ENCODE data around the gene CDC16.

Gene CDC16

DNA sequence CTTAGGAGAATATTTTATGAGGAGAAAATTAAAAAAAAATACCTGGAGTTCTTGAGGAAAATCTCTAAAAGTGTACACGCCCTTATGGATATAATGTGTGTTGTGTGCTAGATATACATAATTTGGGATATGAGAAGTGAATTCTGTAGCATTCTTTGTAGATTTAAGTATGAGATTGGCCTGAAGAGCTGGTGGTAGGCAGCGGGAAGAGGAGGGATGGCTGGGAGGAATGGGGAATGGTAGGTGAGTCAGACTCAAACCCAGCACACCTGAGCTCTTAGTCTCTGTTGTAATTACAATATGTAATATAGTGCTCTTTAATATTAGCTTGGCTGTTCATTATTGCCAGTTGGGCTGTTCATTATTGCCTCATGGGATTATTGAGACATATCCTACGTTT is 86.6 kb downstream of the CDC16 start:
- Histone ChIP-seq H3K9me2 (ENCODE audit: low read depth, low read length) (no peaks in the 10 kb centered on the region), H3K79me2 (ENCODE audit: insufficient read depth, low read length) (peaks cover 72% of the 10 kb centered on the region), H3K9ac (ENCODE audit: low read length) (no peak overlapping the region), H2AFZ (ENCODE audit: low read length) (no peak overlapping the region), H3F3A (ENCODE audit: insufficient read depth, low read length) (no peaks in the 10 kb centered on the region), H3K4me3 (ENCODE audit: low read depth, low read length, poor library complexity, severe bottlenecking) (no peak overlapping the region), H3K27ac (ENCODE audit: low read depth, low read length, poor library complexity, severe bottlenecking) (no peak overlapping the region), H3K9me3 (ENCODE audit: low read length) (no peaks in the 10 kb centered on the region), H4K20me1 (ENCODE audit: insufficient read depth, low read length) (0 out of 2 replicates have a peak, but pooled peaks cover 4% of the 10 kb centered on the region), H3K4me1 (ENCODE audit: insufficient read depth, low read length, severe bottlenecking) (peaks cover 46% of the 10 kb centered on the region), H3K4me2 (ENCODE audit: low read length) (no peak overlapping the region), H3K27me3 (ENCODE audit: insufficient read depth, low read length) (no peaks in the 10 kb centered on the region), H3K36me3 (ENCODE audit: insufficient read depth, low read length) (peaks cover 96% of the 10 kb centered on the region)
- TF ChIP-seq, protein P1, sequence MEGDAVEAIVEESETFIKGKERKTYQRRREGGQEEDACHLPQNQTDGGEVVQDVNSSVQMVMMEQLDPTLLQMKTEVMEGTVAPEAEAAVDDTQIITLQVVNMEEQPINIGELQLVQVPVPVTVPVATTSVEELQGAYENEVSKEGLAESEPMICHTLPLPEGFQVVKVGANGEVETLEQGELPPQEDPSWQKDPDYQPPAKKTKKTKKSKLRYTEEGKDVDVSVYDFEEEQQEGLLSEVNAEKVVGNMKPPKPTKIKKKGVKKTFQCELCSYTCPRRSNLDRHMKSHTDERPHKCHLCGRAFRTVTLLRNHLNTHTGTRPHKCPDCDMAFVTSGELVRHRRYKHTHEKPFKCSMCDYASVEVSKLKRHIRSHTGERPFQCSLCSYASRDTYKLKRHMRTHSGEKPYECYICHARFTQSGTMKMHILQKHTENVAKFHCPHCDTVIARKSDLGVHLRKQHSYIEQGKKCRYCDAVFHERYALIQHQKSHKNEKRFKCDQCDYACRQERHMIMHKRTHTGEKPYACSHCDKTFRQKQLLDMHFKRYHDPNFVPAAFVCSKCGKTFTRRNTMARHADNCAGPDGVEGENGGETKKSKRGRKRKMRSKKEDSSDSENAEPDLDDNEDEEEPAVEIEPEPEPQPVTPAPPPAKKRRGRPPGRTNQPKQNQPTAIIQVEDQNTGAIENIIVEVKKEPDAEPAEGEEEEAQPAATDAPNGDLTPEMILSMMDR (IDR thresholded peaks at IDR 0.05; ENCODE audit: low read length): no peak
- TF ChIP-seq EZH2 (IDR thresholded peaks at IDR 0.05; ENCODE audit: borderline replicate concordance, low read length): no peak
